ENCODE results near the gene RNF167.

The RNF167 gene

DNA sequence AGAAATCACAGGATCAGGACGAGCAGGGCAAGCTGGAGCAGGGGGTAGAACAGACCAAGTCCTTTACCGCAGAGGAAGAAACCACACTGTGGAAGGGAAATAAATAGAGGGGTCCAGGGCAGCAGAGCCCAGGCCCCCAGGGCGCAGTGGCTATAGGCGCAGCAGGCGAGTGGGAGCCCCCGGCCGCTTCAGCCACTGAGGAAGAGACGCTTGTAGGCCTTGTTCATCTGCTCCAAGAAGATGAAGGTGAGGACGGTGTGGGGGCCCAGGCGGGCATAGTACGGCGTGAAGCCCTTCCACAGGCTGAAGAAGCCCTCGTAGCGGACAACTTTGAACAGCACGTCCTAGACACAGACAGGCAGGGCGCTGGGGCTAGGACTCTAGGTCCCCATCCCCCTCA, 2.5 kb upstream of the RNF167 start:
- H3K4me3 ChIP-seq (ENCODE audit: control insufficient read depth in 1 of 7, extremely low read depth in 1 of 7, insufficient read depth in 4 of 7, low read depth in 2 of 7, low read length in 6 of 7) = no peak overlapping the region
- ChIA-PET POLR2A (no interaction called here), CTCF (interaction anchor here (1.2 to 1.9 kb wide), 3 partner anchors 9 to 28 kb away, joined by 3 to 8 read pairs (median 8); no protein-coding TSS in a partner anchor)
- H3K4me1 ChIP-seq (ENCODE audit: control extremely low read depth in 1 of 4, control insufficient read depth in 4 of 4, insufficient read depth in 4 of 4, low read length in 3 of 4) = peaks cover 6 to 87% (median 60%) of the 10 kb centered on the region in 4 experiments
- H3K27ac ChIP-seq (ENCODE audit: insufficient read depth in 1 of 2, low read depth in 1 of 2, low read length in 2 of 2, poor library complexity in 1 of 2, severe bottlenecking in 2 of 2) = no peak overlapping the region
- H3K9me3 ChIP-seq (ENCODE audit: control extremely low read depth in 1 of 5, control insufficient read depth in 4 of 5, insufficient read depth in 2 of 5, low read depth in 1 of 5, low read length in 4 of 5) = no peaks in the 10 kb centered on the region
- 100% methylated on average over 15 of the region's 16 CpGs for WGBS (ENCODE audit: insufficient coverage)
- peaks cover 0 to 34% (median 14%) of the 10 kb centered on the region in 4 experiments for H3K36me3 ChIP-seq (ENCODE audit: control insufficient read depth in 4 of 4, insufficient read depth in 4 of 4, low read length in 3 of 4)
- H3K27me3 ChIP-seq (replicated peaks in 2 of 5; ENCODE audit: control insufficient read depth in 4 of 5, insufficient read depth in 5 of 5, low read length in 4 of 5) = no peaks in the 10 kb centered on the region
- no peak for DNase-seq

DNA sequence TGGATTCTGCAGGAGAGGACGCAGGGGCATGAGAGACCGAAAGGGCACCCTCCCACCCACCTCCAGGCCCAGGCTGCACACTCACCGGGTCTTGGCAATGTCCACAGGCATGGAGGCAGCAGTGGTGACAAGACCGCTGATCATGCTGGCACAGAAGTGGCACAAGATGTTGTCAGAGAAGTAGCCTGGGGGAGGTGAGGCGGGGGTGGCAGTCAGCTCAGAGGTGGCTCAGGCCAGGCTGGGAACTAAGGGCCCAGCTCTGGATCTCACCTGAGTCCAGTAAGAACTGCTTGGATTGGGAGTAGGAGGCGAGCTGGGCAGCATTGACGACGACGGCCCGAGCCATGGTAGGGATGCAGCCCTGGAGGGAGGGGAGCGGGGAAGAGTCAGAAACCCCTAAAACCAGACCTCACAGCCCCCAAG, 2.0 kb upstream of the RNF167 start:
- Histone ChIP-seq H3K4me3 (ENCODE audit: control insufficient read depth in 1 of 7, extremely low read depth in 1 of 7, insufficient read depth in 4 of 7, low read depth in 2 of 7, low read length in 6 of 7) (peak overlapping the region in 1 of 7 experiments; percentile 97), H3K4me1 (ENCODE audit: control extremely low read depth in 1 of 4, control insufficient read depth in 4 of 4, insufficient read depth in 4 of 4, low read length in 3 of 4) (peaks cover 6 to 87% (median 60%) of the 10 kb centered on the region in 4 experiments), H3K9me3 (ENCODE audit: control extremely low read depth in 1 of 5, control insufficient read depth in 4 of 5, insufficient read depth in 2 of 5, low read depth in 1 of 5, low read length in 4 of 5) (no peaks in the 10 kb centered on the region), H3K27ac (ENCODE audit: insufficient read depth in 1 of 2, low read depth in 1 of 2, low read length in 2 of 2, poor library complexity in 1 of 2, severe bottlenecking in 2 of 2) (peak overlapping the region in 1 of 2 experiments; percentile 96), H3K36me3 (ENCODE audit: control insufficient read depth in 4 of 4, insufficient read depth in 4 of 4, low read length in 3 of 4) (peaks cover 0 to 40% (median 19%) of the 10 kb centered on the region in 4 experiments), H3K27me3 (replicated peaks in 2 of 5; ENCODE audit: control insufficient read depth in 4 of 5, insufficient read depth in 5 of 5, low read length in 4 of 5) (no peaks in the 10 kb centered on the region)
- CTCF ChIA-PET = interaction anchor here (1.1 to 2.4 kb wide), 3 partner anchors 19 to 29 kb away, joined by 6 to 8 read pairs (median 7); partner anchors contain the start of gene SPAG7
- 91% methylated on average over 6 of the region's 11 CpGs for WGBS (ENCODE audit: insufficient coverage)
- DNase-seq = no peak
- POLR2A ChIA-PET = no interaction called here

DNA sequence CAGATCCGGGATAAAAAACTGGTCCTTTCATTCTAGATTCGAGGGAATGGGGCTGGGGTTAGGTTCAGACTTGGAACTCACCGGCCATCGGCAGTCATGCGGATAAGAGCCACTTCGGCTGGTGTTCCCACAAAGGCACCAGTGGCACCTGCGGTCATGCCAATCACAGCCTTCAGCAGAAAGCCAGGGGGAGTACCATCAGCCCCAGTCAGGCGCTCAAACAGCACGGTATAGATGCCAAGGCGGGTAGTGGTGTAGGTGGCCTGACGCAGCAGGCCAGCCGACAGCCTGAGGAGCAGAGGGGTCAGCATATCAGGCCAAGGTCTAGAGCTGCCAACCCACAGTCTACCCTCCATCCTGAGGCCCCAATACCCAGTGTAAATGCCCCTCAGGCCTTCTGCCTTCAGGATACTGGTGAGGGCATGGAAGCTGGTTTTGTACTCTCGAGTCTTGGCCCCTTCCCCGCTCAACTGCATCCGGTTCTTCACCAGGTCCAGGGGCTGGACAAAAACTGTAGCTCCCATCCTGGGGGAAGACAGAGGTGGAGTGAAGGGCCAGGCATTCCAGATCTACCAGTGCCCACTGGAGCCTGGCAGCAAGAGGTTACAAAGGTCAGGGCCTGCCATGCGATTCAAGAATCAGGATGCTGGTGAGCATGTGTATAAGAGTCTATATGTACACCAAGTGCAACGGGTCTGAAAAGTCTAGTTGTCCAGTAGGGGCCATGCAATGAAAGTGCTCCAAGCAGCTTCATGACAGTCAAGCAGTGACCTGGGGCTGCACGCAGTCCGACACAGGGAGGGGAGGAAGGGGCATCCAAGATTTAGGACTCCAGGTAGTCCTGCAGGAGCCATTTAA, 1.2 kb upstream of the RNF167 start:
- Histone ChIP-seq H3K27ac (ENCODE audit: insufficient read depth in 1 of 2, low read depth in 1 of 2, low read length in 2 of 2, poor library complexity in 1 of 2, severe bottlenecking in 2 of 2) (peak overlapping the region; percentile 87 to 96), H3K4me1 (ENCODE audit: control extremely low read depth in 1 of 4, control insufficient read depth in 4 of 4, insufficient read depth in 4 of 4, low read length in 3 of 4) (peaks cover 12 to 89% (median 61%) of the 10 kb centered on the region in 4 experiments), H3K9me3 (ENCODE audit: control extremely low read depth in 1 of 5, control insufficient read depth in 4 of 5, insufficient read depth in 2 of 5, low read depth in 1 of 5, low read length in 4 of 5) (no peaks in the 10 kb centered on the region), H3K36me3 (ENCODE audit: control insufficient read depth in 4 of 4, insufficient read depth in 4 of 4, low read length in 3 of 4) (peaks cover 0 to 44% (median 23%) of the 10 kb centered on the region in 4 experiments), H3K27me3 (replicated peaks in 2 of 5; ENCODE audit: control insufficient read depth in 4 of 5, insufficient read depth in 5 of 5, low read length in 4 of 5) (no peaks in the 10 kb centered on the region), H3K4me3 (ENCODE audit: control insufficient read depth in 1 of 7, extremely low read depth in 1 of 7, insufficient read depth in 4 of 7, low read depth in 2 of 7, low read length in 6 of 7) (peak overlapping the region; percentile 72 to 97 (median 94))
- WGBS (ENCODE audit: insufficient coverage) = 78% methylated on average over 19 of the region's 19 CpGs
- CTCF ChIA-PET = interaction anchor here (1.0 to 2.5 kb wide), 9 partner anchors 10 to 149 kb away, joined by 3 to 16 read pairs (median 4); partner anchors contain the start of genes CHRNE, PFN1 and SPAG7
- POLR2A ChIA-PET = interaction anchor here (1.5 to 2.2 kb wide), 3 partner anchors 10 to 58 kb away, joined by 6 to 17 read pairs (median 8); partner anchors contain the start of genes INCA1, KIF1C and PFN1
- DNase-seq = no peak

DNA sequence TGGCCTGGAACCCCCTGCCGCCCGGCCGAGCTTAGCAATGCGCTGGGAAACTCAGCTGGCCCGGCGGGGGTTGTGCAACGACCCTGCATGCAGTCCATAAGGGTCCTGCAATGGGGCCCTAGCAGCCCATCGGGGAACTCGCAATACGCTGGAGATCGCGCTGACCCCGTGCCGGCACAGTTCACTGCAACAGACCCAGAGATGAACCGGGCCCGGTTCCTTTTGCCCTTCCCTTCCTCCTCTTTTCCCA, 597 bp upstream of the RNF167 start:
- WGBS (ENCODE audit: insufficient coverage) = 0% methylated on average over 16 of the region's 16 CpGs
- Histone ChIP-seq H3K4me3 (ENCODE audit: control insufficient read depth in 1 of 7, extremely low read depth in 1 of 7, insufficient read depth in 4 of 7, low read depth in 2 of 7, low read length in 6 of 7) (peak overlapping the region; percentile 72 to 97 (median 94)), H3K27me3 (replicated peaks in 2 of 5; ENCODE audit: control insufficient read depth in 4 of 5, insufficient read depth in 5 of 5, low read length in 4 of 5) (no peaks in the 10 kb centered on the region), H3K27ac (ENCODE audit: insufficient read depth in 1 of 2, low read depth in 1 of 2, low read length in 2 of 2, poor library complexity in 1 of 2, severe bottlenecking in 2 of 2) (peak overlapping the region; percentile 87 to 96), H3K4me1 (ENCODE audit: control extremely low read depth in 1 of 4, control insufficient read depth in 4 of 4, insufficient read depth in 4 of 4, low read length in 3 of 4) (peaks cover 14 to 89% (median 61%) of the 10 kb centered on the region in 4 experiments), H3K36me3 (ENCODE audit: control insufficient read depth in 4 of 4, insufficient read depth in 4 of 4, low read length in 3 of 4) (peaks cover 0 to 48% (median 25%) of the 10 kb centered on the region in 4 experiments), H3K9me3 (ENCODE audit: control extremely low read depth in 1 of 5, control insufficient read depth in 4 of 5, insufficient read depth in 2 of 5, low read depth in 1 of 5, low read length in 4 of 5) (no peaks in the 10 kb centered on the region)
- CTCF ChIA-PET = interaction anchor here (0.8 to 2.5 kb wide), 9 partner anchors 9 to 150 kb away, joined by 3 to 16 read pairs (median 4); partner anchors contain the start of genes CHRNE and PFN1
- peak in 1 of 3 donors; percentile 34 for DNase-seq
- POLR2A ChIA-PET = interaction anchor here (0.6 to 2.2 kb wide), 7 partner anchors 10 to 58 kb away, joined by 3 to 17 read pairs (median 6); partner anchors contain the start of genes C17orf107, INCA1, KIF1C and PFN1

DNA sequence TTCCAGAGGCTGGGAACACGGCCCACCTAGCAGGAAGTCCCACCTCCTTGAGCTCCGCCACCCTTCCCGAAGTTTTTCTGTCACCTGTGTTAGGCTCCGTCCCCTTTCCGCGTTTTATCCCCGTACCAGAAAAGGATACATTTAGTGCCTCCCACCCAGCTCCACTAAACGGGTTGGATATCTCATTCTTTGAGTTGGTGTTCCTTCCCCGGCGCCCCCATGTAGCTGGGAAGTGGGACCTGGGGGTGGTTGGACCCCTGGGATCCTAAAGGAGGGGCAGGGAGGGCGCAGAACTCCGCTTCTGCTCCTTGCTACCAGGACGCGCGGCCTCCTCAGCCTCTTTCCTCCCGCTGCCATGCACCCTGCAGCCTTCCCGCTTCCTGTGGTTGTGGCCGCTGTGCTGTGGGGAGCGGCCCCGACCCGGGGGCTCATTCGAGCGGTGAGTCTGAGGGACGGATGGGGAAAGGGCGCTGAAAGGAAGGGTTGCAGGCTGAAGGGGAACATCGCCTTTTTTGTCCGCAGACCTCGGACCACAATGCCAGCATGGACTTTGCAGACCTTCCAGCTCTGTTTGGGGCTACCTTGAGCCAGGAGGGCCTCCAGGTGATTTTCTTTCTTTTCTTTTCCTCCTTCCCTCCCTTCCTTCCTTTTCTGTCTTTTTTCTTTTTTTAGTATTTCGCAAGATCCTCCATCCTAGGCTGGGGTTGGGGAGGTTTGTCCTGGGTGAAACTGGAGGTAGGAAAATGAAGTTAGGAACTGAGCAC, 669 bp downstream of the RNF167 start:
- Histone ChIP-seq H3K36me3 (ENCODE audit: control insufficient read depth in 4 of 4, insufficient read depth in 4 of 4, low read length in 3 of 4) (peaks cover 0 to 61% (median 36%) of the 10 kb centered on the region in 4 experiments), H3K27ac (ENCODE audit: insufficient read depth in 1 of 2, low read depth in 1 of 2, low read length in 2 of 2, poor library complexity in 1 of 2, severe bottlenecking in 2 of 2) (peak overlapping the region; percentile 87 to 96), H3K27me3 (replicated peaks in 2 of 5; ENCODE audit: control insufficient read depth in 4 of 5, insufficient read depth in 5 of 5, low read length in 4 of 5) (no peaks in the 10 kb centered on the region), H3K4me1 (ENCODE audit: control extremely low read depth in 1 of 4, control insufficient read depth in 4 of 4, insufficient read depth in 4 of 4, low read length in 3 of 4) (peaks cover 24 to 89% (median 70%) of the 10 kb centered on the region in 4 experiments), H3K9me3 (ENCODE audit: control extremely low read depth in 1 of 5, control insufficient read depth in 4 of 5, insufficient read depth in 2 of 5, low read depth in 1 of 5, low read length in 4 of 5) (no peaks in the 10 kb centered on the region), H3K4me3 (ENCODE audit: control insufficient read depth in 1 of 7, extremely low read depth in 1 of 7, insufficient read depth in 4 of 7, low read depth in 2 of 7, low read length in 6 of 7) (peak overlapping the region; percentile 75 to 97 (median 94))
- CTCF ChIA-PET = interaction anchor here (0.6 to 2.5 kb wide), 5 partner anchors 22 to 151 kb away, joined by 3 to 16 read pairs (median 4); no protein-coding TSS in a partner anchor
- peak in 2 of 3 donors; percentile 17 to 20 for DNase-seq
- POLR2A ChIA-PET = interaction anchor here (1.0 to 2.2 kb wide), 5 partner anchors 8 to 39 kb away, joined by 3 to 17 read pairs (median 8); partner anchors contain the start of genes PFN1 and SPAG7
- 0% methylated on average over 14 of the region's 29 CpGs for WGBS (ENCODE audit: insufficient coverage)

DNA sequence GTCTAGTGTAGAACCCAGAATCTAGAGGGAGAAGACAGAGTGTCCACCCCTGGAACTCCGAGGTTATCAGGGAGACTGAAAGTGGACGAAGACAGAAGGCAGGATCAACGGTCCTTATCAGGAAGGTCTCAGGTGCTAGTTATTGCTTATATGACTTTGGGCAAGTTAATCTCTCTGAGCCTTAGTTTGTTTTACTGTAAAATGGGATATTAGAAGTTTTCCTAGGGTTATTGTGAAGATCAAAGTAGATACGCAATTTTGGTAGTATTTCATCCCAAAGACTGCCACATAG, 1.2 kb downstream of the RNF167 start:
- Histone ChIP-seq H3K9me3 (ENCODE audit: control extremely low read depth in 1 of 5, control insufficient read depth in 4 of 5, insufficient read depth in 2 of 5, low read depth in 1 of 5, low read length in 4 of 5) (no peaks in the 10 kb centered on the region), H3K4me1 (ENCODE audit: control extremely low read depth in 1 of 4, control insufficient read depth in 4 of 4, insufficient read depth in 4 of 4, low read length in 3 of 4) (peaks cover 28 to 89% (median 75%) of the 10 kb centered on the region in 4 experiments), H3K27ac (ENCODE audit: insufficient read depth in 1 of 2, low read depth in 1 of 2, low read length in 2 of 2, poor library complexity in 1 of 2, severe bottlenecking in 2 of 2) (peak overlapping the region; percentile 87 to 96), H3K36me3 (ENCODE audit: control insufficient read depth in 4 of 4, insufficient read depth in 4 of 4, low read length in 3 of 4) (peaks cover 0 to 61% (median 40%) of the 10 kb centered on the region in 4 experiments), H3K27me3 (replicated peaks in 2 of 5; ENCODE audit: control insufficient read depth in 4 of 5, insufficient read depth in 5 of 5, low read length in 4 of 5) (no peaks in the 10 kb centered on the region), H3K4me3 (ENCODE audit: control insufficient read depth in 1 of 7, extremely low read depth in 1 of 7, insufficient read depth in 4 of 7, low read depth in 2 of 7, low read length in 6 of 7) (peak overlapping the region in 6 of 7 experiments; percentile 90 to 97 (median 95))
- 67% methylated on average over 3 of the region's 4 CpGs for WGBS (ENCODE audit: insufficient coverage)
- ChIA-PET POLR2A (interaction anchor here (2.0 kb wide), 1 partner anchor 26 kb away, joined by 13 read pairs; the partner anchor contains the start of gene SPAG7), CTCF (no interaction called here)
- DNase-seq = no peak

Data from common myeloid progenitor, CD34-positive (primary cell).